Measurements from ENCODE around the gene FITM2.

DNA sequence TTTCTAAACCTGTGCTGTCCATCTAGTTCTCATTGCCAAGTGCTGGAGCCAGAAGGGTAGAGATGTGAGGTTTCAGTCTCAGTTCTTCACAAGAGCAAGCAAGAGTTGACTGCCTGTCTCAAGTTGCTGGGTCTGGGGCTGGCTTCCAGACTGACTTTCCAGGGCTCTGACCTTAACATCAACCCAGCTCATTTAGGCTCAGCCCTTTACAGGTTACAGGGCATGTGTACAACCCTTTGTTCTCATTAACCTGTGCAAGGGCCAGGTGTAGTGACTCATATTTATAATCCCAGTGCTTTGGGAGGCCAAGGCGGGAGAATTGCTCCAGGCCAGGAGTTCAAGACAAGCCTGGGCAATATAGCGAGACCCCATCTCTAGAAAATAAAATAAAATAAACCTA lies 30.6 kb downstream of the FITM2 start:
- no peak for TF ChIP-seq EZH2 (IDR thresholded peaks at IDR 0.05; ENCODE audit: borderline replicate concordance, insufficient read depth, low read depth, low read length, poor library complexity, severe bottlenecking)
- TF ChIP-seq, protein P1, sequence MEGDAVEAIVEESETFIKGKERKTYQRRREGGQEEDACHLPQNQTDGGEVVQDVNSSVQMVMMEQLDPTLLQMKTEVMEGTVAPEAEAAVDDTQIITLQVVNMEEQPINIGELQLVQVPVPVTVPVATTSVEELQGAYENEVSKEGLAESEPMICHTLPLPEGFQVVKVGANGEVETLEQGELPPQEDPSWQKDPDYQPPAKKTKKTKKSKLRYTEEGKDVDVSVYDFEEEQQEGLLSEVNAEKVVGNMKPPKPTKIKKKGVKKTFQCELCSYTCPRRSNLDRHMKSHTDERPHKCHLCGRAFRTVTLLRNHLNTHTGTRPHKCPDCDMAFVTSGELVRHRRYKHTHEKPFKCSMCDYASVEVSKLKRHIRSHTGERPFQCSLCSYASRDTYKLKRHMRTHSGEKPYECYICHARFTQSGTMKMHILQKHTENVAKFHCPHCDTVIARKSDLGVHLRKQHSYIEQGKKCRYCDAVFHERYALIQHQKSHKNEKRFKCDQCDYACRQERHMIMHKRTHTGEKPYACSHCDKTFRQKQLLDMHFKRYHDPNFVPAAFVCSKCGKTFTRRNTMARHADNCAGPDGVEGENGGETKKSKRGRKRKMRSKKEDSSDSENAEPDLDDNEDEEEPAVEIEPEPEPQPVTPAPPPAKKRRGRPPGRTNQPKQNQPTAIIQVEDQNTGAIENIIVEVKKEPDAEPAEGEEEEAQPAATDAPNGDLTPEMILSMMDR (IDR thresholded peaks at IDR 0.05), result no peak
